HG02981 (cell line): ENCODE data around the gene CATSPERB.
"Not testable (repeated sequence)": the region's sequence is repeated elsewhere in the genome, so short reads cannot be mapped to it uniquely, and the experiment has no call there.

Source experiments
- ATAC-seq: cut with Tn5 transposase; IDR thresholded peaks from one replicate; pipeline ENCODE4 v1.9.1; 2021; ENCODE audit warnings: mild to moderate bottlenecking, moderate library complexity; ENCODE audit not compliant: unreplicated experiment

CATSPERB gene

GRCh38 chr14:91731986-91732385 lies at the start of gene CATSPERB:
Gene CATSPERB, minus strand, starts transcription at chr14:91732086. Its CDS starts 2,607 bp downstream, at chr14:91729479.
- ATAC-seq: no peak

GRCh38 chr14:91780452-91780851 lies 48.6 kb upstream of the CATSPERB start:
- no peak for ATAC-seq

- ATAC-seq: no peak
Observed at GRCh38 chr14:91778217-91778616, 46.3 kb upstream of the CATSPERB start.

- ATAC-seq: no peak
Observed at GRCh38 chr14:91774140-91775096, 42.5 kb upstream of the CATSPERB start.

GRCh38 chr14:91770185-91770584 lies 38.3 kb upstream of the CATSPERB start:
- ATAC-seq: no peak

GRCh38 chr14:91755570-91756295 lies 23.8 kb upstream of the CATSPERB start:
- no peak for ATAC-seq

- no peak for ATAC-seq
Observed at GRCh38 chr14:91754819-91755218, 22.9 kb upstream of the CATSPERB start.

- no peak for ATAC-seq
Observed at GRCh38 chr14:91754185-91754584, 22.3 kb upstream of the CATSPERB start.

- ATAC-seq: no peak
Observed at GRCh38 chr14:91753501-91754128, 21.7 kb upstream of the CATSPERB start.

- no peak for ATAC-seq
Observed at GRCh38 chr14:91752961-91753360, 21.1 kb upstream of the CATSPERB start.

- ATAC-seq: no peak
Observed at GRCh38 chr14:91751719-91752118, 19.8 kb upstream of the CATSPERB start.

- no peak for ATAC-seq
Observed at GRCh38 chr14:91750634-91751198, 18.8 kb upstream of the CATSPERB start.

GRCh38 chr14:91749868-91750267 lies 18.0 kb upstream of the CATSPERB start:
- ATAC-seq: no peak

- ATAC-seq: no peak
Observed at GRCh38 chr14:91748049-91748448, 16.2 kb upstream of the CATSPERB start.

- no peak for ATAC-seq
Observed at GRCh38 chr14:91745344-91745743, 13.5 kb upstream of the CATSPERB start.

- ATAC-seq: no peak
Observed at GRCh38 chr14:91744068-91744480, 12.2 kb upstream of the CATSPERB start.

- ATAC-seq: no peak
Observed at GRCh38 chr14:91743305-91743653, 11.4 kb upstream of the CATSPERB start.

GRCh38 chr14:91742621-91743304 lies 10.9 kb upstream of the CATSPERB start:
- no peak for ATAC-seq

- ATAC-seq: not testable (repeated sequence)
Observed at GRCh38 chr14:91739867-91740266, 8.0 kb upstream of the CATSPERB start.

- ATAC-seq: no peak
Observed at GRCh38 chr14:91737619-91738018, 5.7 kb upstream of the CATSPERB start.
